Esophagus muscularis mucosa (tissue), 4 donors: Measurements from ENCODE around the gene BGN.

Experiments used
- EP300 ChIP-seq: sonication (generic); formaldehyde crosslinking; IDR thresholded peaks from one replicate; pipeline ENCODE4 v1.6.1; 2017; ENCODE audit warnings: antibody characterized with exemption
- POLR2A ChIP-seq: fragments of 450-650 bp; IDR thresholded peaks from one replicate; pipeline ENCODE4 v1.6.1; 2017; ENCODE audit warnings: antibody characterized with exemption, moderate library complexity, mild to moderate bottlenecking, low read depth
- TF ChIP-seq, protein P1 (sequence below), 3 experiments: fragments of 200-600 bp in 2 of 3; fragments of 450-650 bp in 1 of 3; sonication (generic) in 2 of 3; IDR thresholded peaks; one replicate each; pipeline ENCODE4 v1.5.1; 2017 to 2019; ENCODE audit warnings: antibody characterized with exemption in 3 of 3, mild to moderate bottlenecking in 2 of 3, moderate library complexity in 1 of 3

DNA sequence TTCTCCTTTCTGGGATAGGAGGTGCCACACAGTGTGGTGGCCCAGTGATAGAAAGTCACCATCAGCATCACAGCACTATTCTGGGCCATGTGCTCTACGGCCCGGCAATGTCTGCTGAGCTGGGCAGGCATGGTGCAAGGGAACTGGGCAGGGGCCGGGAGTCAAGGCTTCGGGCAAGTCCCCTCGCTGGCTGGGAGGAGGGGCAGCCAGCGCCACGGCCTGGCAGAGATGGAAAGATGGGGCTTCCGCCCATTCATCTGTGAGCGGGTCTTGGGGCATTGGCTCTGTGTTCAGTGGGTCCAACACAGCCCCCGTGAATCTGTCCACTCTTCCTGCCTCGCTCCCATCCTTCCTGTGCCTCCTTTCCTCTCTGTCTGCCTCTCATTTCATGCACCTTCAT, 15.6 kb downstream of the BGN start:
- TF ChIP-seq, protein P1, sequence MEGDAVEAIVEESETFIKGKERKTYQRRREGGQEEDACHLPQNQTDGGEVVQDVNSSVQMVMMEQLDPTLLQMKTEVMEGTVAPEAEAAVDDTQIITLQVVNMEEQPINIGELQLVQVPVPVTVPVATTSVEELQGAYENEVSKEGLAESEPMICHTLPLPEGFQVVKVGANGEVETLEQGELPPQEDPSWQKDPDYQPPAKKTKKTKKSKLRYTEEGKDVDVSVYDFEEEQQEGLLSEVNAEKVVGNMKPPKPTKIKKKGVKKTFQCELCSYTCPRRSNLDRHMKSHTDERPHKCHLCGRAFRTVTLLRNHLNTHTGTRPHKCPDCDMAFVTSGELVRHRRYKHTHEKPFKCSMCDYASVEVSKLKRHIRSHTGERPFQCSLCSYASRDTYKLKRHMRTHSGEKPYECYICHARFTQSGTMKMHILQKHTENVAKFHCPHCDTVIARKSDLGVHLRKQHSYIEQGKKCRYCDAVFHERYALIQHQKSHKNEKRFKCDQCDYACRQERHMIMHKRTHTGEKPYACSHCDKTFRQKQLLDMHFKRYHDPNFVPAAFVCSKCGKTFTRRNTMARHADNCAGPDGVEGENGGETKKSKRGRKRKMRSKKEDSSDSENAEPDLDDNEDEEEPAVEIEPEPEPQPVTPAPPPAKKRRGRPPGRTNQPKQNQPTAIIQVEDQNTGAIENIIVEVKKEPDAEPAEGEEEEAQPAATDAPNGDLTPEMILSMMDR (IDR thresholded peaks at IDR 0.05) = no peak
- no peak for TF ChIP-seq POLR2A
- no peak for TF ChIP-seq EP300
